GM23248 (cell line): ENCODE results near the gene DRC3.

Source experiments
- EZH2 ChIP-seq: fragments of 200-600 bp; sonication (generic); IDR thresholded peaks from 2 replicates; pipeline ENCODE4 v1.6.1; 2018; ENCODE audit warnings: antibody characterized with exemption, mild to moderate bottlenecking; ENCODE audit not compliant: insufficient read depth, poor library complexity, severe bottlenecking
- EZH2phosphoT487 ChIP-seq: fragments of 200-600 bp; sonication (generic); IDR thresholded peaks from 2 replicates; pipeline ENCODE4 v1.6.1; 2018; ENCODE audit warnings: antibody characterized with exemption, moderate library complexity, mild to moderate bottlenecking, low read depth; ENCODE audit not compliant: insufficient read depth

DNA sequence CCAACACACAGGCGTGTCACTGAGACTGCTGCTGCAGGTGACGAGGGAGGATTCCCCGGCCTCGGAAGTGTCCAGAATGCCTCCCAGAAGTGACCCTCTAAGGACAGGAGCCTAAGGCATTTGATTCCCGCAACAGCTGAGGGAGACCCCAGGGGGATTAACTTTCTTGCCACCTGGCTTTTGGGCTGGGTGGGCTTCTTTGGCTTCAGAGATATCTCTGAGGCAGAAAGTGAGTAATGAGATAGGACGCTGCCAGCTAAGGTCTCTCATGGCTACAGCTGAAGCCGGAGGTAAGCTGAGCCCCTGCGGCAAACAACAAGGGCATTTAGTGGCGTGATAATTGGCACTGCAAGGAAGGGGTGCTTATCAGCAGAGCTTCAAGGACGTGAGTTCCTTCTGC lies 17.0 kb downstream of the DRC3 start:
- no peak for TF ChIP-seq EZH2
- TF ChIP-seq EZH2phosphoT487: no peak
